Activated B cell treated with CpG ODN at 0.5 μM for 24 hours (primary cell): ENCODE measurements around the gene PRG2. TPM values are rescaled to one million over a fixed set of nuclear protein-coding genes. Genes with fewer than 3 reads are reported as not detected.
A peak's percentile ranks its signal among the peaks of the same experiment; 100 is the strongest.

Source experiments
- ATAC-seq: fragments of 200-7000 bp; cut with Tn5 transposase; one replicate; pipeline ENCODE4 v1.10.0; 2021; ENCODE audit warnings: low read depth, mild to moderate bottlenecking, moderate library complexity
- CTCF ChIA-PET: fragments of 350-600 bp; sonication (Branson Sonifier 250); formaldehyde crosslinking; loops from one replicate; lab custom pipeline; 2021; ENCODE audit warnings: antibody characterized with exemption; lab: Charles Lee
- POLR2A ChIA-PET: fragments of 350-600 bp; sonication (Branson Sonifier 250); formaldehyde crosslinking; loops from one replicate; lab custom pipeline; 2021; ENCODE audit warnings: antibody characterized with exemption; lab: Charles Lee
- DNase-seq: peaks from one replicate; pipeline ENCODE4 v3.0.0; 2022
- H3K27ac Mint-ChIP-seq: one replicate; pipeline ENCODE4 v1.8.0; 2020; ENCODE audit warnings: mixed read lengths
- H3K27me3 Mint-ChIP-seq: one replicate; pipeline ENCODE4 v1.8.0; 2021; ENCODE audit warnings: mixed read lengths
- H3K36me3 Mint-ChIP-seq: one replicate; pipeline ENCODE4 v1.8.0; 2021; ENCODE audit warnings: low read depth, mixed read lengths
- H3K4me1 Mint-ChIP-seq: one replicate; pipeline ENCODE4 v1.8.0; 2021; ENCODE audit warnings: mixed read lengths
- H3K4me3 Mint-ChIP-seq: one replicate; pipeline ENCODE4 v1.8.0; 2020; ENCODE audit warnings: mild to moderate bottlenecking, mixed read lengths
- H3K9me3 Mint-ChIP-seq: one replicate; pipeline ENCODE4 v1.8.0; 2020; ENCODE audit warnings: mixed read lengths
- intact Hi-C: fragments of 100-400 bp; cut with micrococcal nuclease; formaldehyde crosslinking; loops from one replicate; pipeline ENCODE4 v1.15.1; 2024
- total RNA-seq: library from RNA; stranded (reverse); gene quantifications from 2 replicates; pipeline ENCODE4 v1.2.3, GENCODE V29; 2022
- TF ChIP-seq, protein P1 (sequence below): fragments of 200-600 bp; IDR thresholded peaks from one replicate; pipeline ENCODE4 v1.8.0; 2022; ENCODE audit warnings: antibody characterized with exemption, mild to moderate bottlenecking

Gene PRG2
- total RNA-seq, 1 donor from 2014 or later = 1.1 TPM

DNA sequence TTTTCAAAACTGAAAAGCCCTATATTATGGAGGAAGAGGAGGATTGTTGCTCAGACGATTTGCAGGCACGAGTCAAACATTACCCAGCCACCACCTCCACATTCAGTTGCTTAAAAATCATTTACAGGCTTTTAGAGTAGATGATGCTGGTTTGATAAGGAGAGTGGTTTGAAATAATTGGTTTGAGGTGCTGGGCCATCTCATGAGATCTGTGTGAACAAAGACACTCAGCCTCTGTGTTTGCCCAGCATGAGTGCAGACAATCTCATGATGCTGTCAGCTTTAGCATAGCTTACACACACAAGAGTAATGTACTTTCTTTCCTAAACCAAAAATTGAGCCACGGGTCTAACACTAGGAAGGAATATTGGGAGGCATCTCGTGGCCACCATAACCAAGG is 32.2 kb upstream of the PRG2 start:
- peaks cover 83% of the 10 kb centered on the region for H3K36me3 Mint-ChIP-seq
- CTCF ChIA-PET = no interaction called here
- intact Hi-C loops = loop anchor here (10.0 kb wide), 1 partner anchor 1792 kb away; the partner anchor contains the start of gene MPEG1
- no peaks in the 10 kb centered on the region for H3K9me3 Mint-ChIP-seq
- H3K4me3 Mint-ChIP-seq = peak overlapping the region; percentile 5
- no peak for ATAC-seq
- POLR2A ChIA-PET = interaction anchor here (2.9 to 12.4 kb wide), 2 partner anchors 10 to 18 kb away, joined by 7 to 238 read pairs; no protein-coding TSS in a partner anchor
- peaks cover 53% of the 10 kb centered on the region for H3K4me1 Mint-ChIP-seq
- TF ChIP-seq, protein P1, sequence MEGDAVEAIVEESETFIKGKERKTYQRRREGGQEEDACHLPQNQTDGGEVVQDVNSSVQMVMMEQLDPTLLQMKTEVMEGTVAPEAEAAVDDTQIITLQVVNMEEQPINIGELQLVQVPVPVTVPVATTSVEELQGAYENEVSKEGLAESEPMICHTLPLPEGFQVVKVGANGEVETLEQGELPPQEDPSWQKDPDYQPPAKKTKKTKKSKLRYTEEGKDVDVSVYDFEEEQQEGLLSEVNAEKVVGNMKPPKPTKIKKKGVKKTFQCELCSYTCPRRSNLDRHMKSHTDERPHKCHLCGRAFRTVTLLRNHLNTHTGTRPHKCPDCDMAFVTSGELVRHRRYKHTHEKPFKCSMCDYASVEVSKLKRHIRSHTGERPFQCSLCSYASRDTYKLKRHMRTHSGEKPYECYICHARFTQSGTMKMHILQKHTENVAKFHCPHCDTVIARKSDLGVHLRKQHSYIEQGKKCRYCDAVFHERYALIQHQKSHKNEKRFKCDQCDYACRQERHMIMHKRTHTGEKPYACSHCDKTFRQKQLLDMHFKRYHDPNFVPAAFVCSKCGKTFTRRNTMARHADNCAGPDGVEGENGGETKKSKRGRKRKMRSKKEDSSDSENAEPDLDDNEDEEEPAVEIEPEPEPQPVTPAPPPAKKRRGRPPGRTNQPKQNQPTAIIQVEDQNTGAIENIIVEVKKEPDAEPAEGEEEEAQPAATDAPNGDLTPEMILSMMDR = no peak
- no peaks in the 10 kb centered on the region for H3K27me3 Mint-ChIP-seq
- no peak overlapping the region for H3K27ac Mint-ChIP-seq
- no peak for DNase-seq

DNA sequence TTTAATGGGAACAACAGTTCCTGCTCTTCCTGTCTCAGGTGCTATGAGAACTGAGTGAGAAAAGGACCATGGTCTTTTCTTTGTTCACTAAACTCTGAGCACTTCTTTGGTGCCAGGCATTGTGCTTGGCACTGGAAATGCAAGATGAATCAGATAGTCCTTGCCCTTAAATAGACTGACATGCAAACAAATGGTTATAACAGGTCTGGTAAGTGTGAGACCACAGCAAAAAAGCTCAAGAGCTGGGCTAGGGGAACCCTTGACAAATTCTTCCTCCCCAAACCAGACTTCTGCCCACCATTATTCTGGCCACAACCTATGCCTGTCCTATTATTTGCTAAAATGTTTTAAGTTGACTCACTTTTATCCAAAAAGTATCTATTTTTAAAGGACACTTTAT is 31.4 kb upstream of the PRG2 start:
- H3K27ac Mint-ChIP-seq = no peak overlapping the region
- intact Hi-C loops = loop anchor here (10.0 kb wide), 1 partner anchor 1793 kb away; the partner anchor contains the start of gene MPEG1
- no peak overlapping the region for H3K4me3 Mint-ChIP-seq
- no peaks in the 10 kb centered on the region for H3K9me3 Mint-ChIP-seq
- no peak for ATAC-seq
- H3K27me3 Mint-ChIP-seq = no peaks in the 10 kb centered on the region
- POLR2A ChIA-PET = interaction anchor here (2.9 to 12.4 kb wide), 2 partner anchors 9 to 17 kb away, joined by 7 to 238 read pairs; no protein-coding TSS in a partner anchor
- peaks cover 92% of the 10 kb centered on the region for H3K36me3 Mint-ChIP-seq
- no peak for DNase-seq
- CTCF ChIA-PET = interaction anchor here (1.3 kb wide), 1 partner anchor 37 kb away, joined by 3 read pairs; no protein-coding TSS in a partner anchor
- TF ChIP-seq, protein P1 = no peak
- H3K4me1 Mint-ChIP-seq = peaks cover 52% of the 10 kb centered on the region

DNA sequence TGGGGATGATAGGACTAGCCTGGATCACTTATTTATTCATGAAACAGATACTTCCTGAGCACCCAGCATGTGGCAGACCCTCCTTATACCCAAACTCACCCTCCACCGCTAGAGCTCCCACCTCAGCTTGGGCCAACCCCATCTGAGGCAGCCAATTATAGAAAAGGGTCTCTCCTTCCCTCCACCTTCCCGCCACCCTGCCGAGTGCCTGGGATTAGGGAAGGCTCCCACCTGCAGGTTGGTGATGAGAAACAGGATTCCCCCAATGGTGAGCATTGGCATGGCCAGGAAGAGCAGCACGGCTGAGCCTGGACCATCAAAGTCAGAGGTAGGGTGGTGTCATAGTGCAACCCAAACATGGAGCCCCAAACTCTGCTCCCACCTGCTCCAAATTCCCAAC is 30.6 kb upstream of the PRG2 start:
- ChIA-PET POLR2A (interaction anchor here (12.4 kb wide), 1 partner anchor 16 kb away, joined by 238 read pairs; no protein-coding TSS in a partner anchor), CTCF (interaction anchor here (1.3 kb wide), 1 partner anchor 37 kb away, joined by 3 read pairs; no protein-coding TSS in a partner anchor)
- intact Hi-C loops = loop anchor here (10.0 kb wide), 1 partner anchor 1794 kb away; the partner anchor contains the start of gene MPEG1
- ATAC-seq = no peak
- no peak for DNase-seq
- H3K4me1 Mint-ChIP-seq = peaks cover 46% of the 10 kb centered on the region
- no peaks in the 10 kb centered on the region for H3K27me3 Mint-ChIP-seq
- H3K9me3 Mint-ChIP-seq = no peaks in the 10 kb centered on the region
- peaks cover 94% of the 10 kb centered on the region for H3K36me3 Mint-ChIP-seq
- no peak overlapping the region for H3K4me3 Mint-ChIP-seq
- H3K27ac Mint-ChIP-seq = no peak overlapping the region
- TF ChIP-seq, protein P1 = no peak

DNA sequence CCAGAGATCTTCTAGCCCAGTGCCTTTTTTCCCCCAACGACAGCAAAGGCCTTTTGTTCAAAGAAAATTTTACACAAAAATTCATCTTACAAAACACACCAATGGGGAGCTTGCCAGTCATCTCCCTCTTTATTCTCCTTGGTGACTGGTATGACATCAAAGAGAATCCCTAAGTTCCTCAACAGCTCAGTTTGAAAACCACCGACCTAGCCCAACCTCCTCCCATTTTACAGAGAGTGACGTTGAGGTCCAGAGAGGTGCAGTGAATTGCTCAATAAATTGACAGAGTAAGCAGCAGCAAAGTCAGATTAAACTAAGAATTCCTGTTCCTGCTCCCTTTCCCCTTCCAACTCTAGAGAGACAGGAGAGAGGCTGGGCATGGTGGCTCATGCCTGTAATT is 28.7 kb upstream of the PRG2 start:
- no peak for DNase-seq
- Mint-ChIP-seq H3K9me3 (no peaks in the 10 kb centered on the region), H3K27me3 (no peaks in the 10 kb centered on the region), H3K4me3 (no peak overlapping the region), H3K27ac (no peak overlapping the region), H3K36me3 (peaks cover 93% of the 10 kb centered on the region), H3K4me1 (peaks cover 33% of the 10 kb centered on the region)
- TF ChIP-seq, protein P1 = no peak
- POLR2A ChIA-PET = interaction anchor here (12.4 kb wide), 1 partner anchor 14 kb away, joined by 238 read pairs; no protein-coding TSS in a partner anchor
- intact Hi-C loops = no loop called here
- CTCF ChIA-PET = no interaction called here
- no peak for ATAC-seq

DNA sequence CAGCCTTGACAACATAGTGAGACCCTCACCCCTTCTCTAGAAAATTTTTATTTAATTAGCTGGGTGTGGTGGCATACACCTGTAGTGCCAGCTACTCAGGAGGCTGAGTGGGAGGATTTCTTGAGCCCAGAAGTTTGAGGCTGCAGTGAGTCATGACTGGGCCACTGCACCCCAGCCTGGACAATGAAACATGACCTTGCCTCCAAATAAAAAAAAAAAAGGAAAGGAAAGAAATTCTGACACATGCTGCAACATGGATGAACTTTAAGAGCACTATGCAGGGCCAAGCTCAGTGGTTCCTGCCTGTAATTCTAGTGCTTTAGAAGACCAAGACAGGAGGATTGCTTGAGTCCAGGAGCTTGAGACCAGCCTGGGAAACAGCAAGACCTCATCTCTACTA is 27.7 kb upstream of the PRG2 start:
- intact Hi-C loops = no loop called here
- no peak overlapping the region for H3K4me3 Mint-ChIP-seq
- POLR2A ChIA-PET = interaction anchor here (0.6 to 12.4 kb wide), 4 partner anchors 10 to 75 kb away, joined by 3 to 238 read pairs (median 4); no protein-coding TSS in a partner anchor
- ATAC-seq (no peak), DNase-seq (no peak)
- H3K27ac Mint-ChIP-seq = no peak overlapping the region
- CTCF ChIA-PET = interaction anchor here (1.4 kb wide), 1 partner anchor 40 kb away, joined by 3 read pairs; no protein-coding TSS in a partner anchor
- H3K4me1 Mint-ChIP-seq = peaks cover 24% of the 10 kb centered on the region
- H3K9me3 Mint-ChIP-seq = no peaks in the 10 kb centered on the region
- H3K27me3 Mint-ChIP-seq = no peaks in the 10 kb centered on the region
- peaks cover 93% of the 10 kb centered on the region for H3K36me3 Mint-ChIP-seq
- TF ChIP-seq, protein P1 = no peak
